GM12878 (cell line): ENCODE results near the gene MTHFR. TPM values are rescaled to one million over a fixed set of nuclear protein-coding genes. Genes with fewer than 3 reads are reported as not detected.

ENCODE experiments used
- CBFB ChIP-seq: IDR thresholded peaks from 2 replicates; pipeline ENCODE4 v1.6.1; 2016; ENCODE audit warnings: antibody characterized with exemption, low read depth
- CBX5 ChIP-seq: sonication (generic); IDR thresholded peaks from 2 replicates; pipeline ENCODE4 v1.6.1; 2016; ENCODE audit warnings: low read depth, moderate library complexity, mild to moderate bottlenecking, inconsistent platforms
- CREM ChIP-seq: IDR thresholded peaks from 2 replicates; pipeline ENCODE4 v1.6.1; 2014; ENCODE audit warnings: antibody characterized with exemption, low read depth
- EZH2 ChIP-seq: IDR thresholded peaks from 2 replicates; pipeline ENCODE4 v1.6.1; 2012; ENCODE audit warnings: low read depth, mild to moderate bottlenecking, control low read depth, inconsistent platforms, low read length, borderline replicate concordance; ENCODE audit not compliant: control insufficient read depth
- FOXK2 ChIP-seq: fragments of 450-650 bp; IDR thresholded peaks from 2 replicates; pipeline ENCODE4 v1.6.1; 2017; ENCODE audit warnings: mild to moderate bottlenecking, moderate library complexity
- LARP7 ChIP-seq: fragments of 450-650 bp; IDR thresholded peaks from 2 replicates; pipeline ENCODE4 v1.6.1; 2017; ENCODE audit warnings: mild to moderate bottlenecking
- NRF1 ChIP-seq: conservative IDR thresholded peaks from 2 replicates; pipeline ENCODE4 v1.6.1; 2011; ENCODE audit warnings: mild to moderate bottlenecking, low read depth, low read length, improper control_type of control experiment
- PBX3 ChIP-seq: IDR thresholded peaks from 2 replicates; pipeline ENCODE4 v1.6.1; 2011; ENCODE audit warnings: mild to moderate bottlenecking, low read depth, low read length, moderate library complexity; ENCODE audit not compliant: insufficient replicate concordance
- RUNX3 ChIP-seq: IDR thresholded peaks from 2 replicates; pipeline ENCODE4 v1.6.1; 2012; ENCODE audit warnings: low read length, inconsistent platforms
- SIX5 ChIP-seq: IDR thresholded peaks from 2 replicates; pipeline ENCODE4 v1.6.1; 2011; ENCODE audit warnings: mild to moderate bottlenecking, low read depth, low read length, moderate library complexity; ENCODE audit not compliant: severe bottlenecking
- TBL1XR1 ChIP-seq: IDR thresholded peaks from 2 replicates; pipeline ENCODE4 v1.6.1; 2012; ENCODE audit warnings: low read depth, low read length, improper control_type of control experiment
- WRNIP1 ChIP-seq: IDR thresholded peaks from 2 replicates; pipeline ENCODE4 v1.6.1; 2011; ENCODE audit warnings: low read depth, low read length, improper control_type of control experiment, borderline replicate concordance
- ZBTB11 ChIP-seq: fragments of 450-650 bp; formaldehyde crosslinking; IDR thresholded peaks from 2 replicates; pipeline ENCODE4 v1.5.0; 2022; ENCODE audit warnings: mild to moderate bottlenecking, missing genetic modification characterization
- polyA plus RNA-seq, 11 experiments: library from polyadenylated mRNA; depleted of rRNA in 4 of 11; unstranded in 6 of 11; stranded (reverse) in 5 of 11; fragments of >200 nt; fragmentation: Nextera tagmentation in 4 of 11; fragmentation: Illumina TruSeq in 1 of 11; extraction: Ambion mirVana in 4 of 11; extraction: Trizol in 1 of 11; gene quantifications; 1 replicate in 1 of 11; 2 replicates in 10 of 11; pipeline versions ENCODE4 v1.2.1 to v1.2.3, GENCODE V29; 2011 to 2016; ENCODE audit warnings: inconsistent platforms in 2 of 11, missing spikeins in 2 of 11, low read depth in 1 of 11
- total RNA-seq, 4 experiments: library from RNA; depleted of rRNA in 3 of 4; stranded (reverse); fragments of >200 nt in 3 of 4; fragmentation: Illumina TruSeq in 1 of 4; extraction: Trizol in 1 of 4; gene quantifications; 2 replicates each; pipeline versions ENCODE4 v1.2.1 to v1.2.3, GENCODE V29; 2013 to 2021
- TF ChIP-seq, protein P1 (sequence below): fragments of 450-650 bp; IDR thresholded peaks from 2 replicates; pipeline ENCODE4 v1.6.1; 2014; ENCODE audit warnings: mild to moderate bottlenecking
- TF ChIP-seq, protein P2 (sequence below): fragments of 450-650 bp; IDR thresholded peaks from 2 replicates; pipeline ENCODE4 v1.6.1; 2018; ENCODE audit warnings: mild to moderate bottlenecking, low read depth, moderate library complexity; ENCODE audit not compliant: partially characterized antibody
- TF ChIP-seq, protein P3 (sequence below): IDR thresholded peaks from 2 replicates; pipeline ENCODE4 v1.6.1; 2012; ENCODE audit warnings: low read length, inconsistent platforms
- TF ChIP-seq, protein P4 (sequence below): fragments of 150-350 bp; IDR thresholded peaks from 2 replicates; pipeline ENCODE4 v1.6.1; 2014; ENCODE audit warnings: mild to moderate bottlenecking, low read depth, low read length

MTHFR gene
- total and polyA plus RNA-seq, 10 of the 15 experiments (the other 5 are each of a cell fraction or from before 2014, with no cell fraction given): 1.0 to 16.8 (median 9.4) TPM

DNA sequence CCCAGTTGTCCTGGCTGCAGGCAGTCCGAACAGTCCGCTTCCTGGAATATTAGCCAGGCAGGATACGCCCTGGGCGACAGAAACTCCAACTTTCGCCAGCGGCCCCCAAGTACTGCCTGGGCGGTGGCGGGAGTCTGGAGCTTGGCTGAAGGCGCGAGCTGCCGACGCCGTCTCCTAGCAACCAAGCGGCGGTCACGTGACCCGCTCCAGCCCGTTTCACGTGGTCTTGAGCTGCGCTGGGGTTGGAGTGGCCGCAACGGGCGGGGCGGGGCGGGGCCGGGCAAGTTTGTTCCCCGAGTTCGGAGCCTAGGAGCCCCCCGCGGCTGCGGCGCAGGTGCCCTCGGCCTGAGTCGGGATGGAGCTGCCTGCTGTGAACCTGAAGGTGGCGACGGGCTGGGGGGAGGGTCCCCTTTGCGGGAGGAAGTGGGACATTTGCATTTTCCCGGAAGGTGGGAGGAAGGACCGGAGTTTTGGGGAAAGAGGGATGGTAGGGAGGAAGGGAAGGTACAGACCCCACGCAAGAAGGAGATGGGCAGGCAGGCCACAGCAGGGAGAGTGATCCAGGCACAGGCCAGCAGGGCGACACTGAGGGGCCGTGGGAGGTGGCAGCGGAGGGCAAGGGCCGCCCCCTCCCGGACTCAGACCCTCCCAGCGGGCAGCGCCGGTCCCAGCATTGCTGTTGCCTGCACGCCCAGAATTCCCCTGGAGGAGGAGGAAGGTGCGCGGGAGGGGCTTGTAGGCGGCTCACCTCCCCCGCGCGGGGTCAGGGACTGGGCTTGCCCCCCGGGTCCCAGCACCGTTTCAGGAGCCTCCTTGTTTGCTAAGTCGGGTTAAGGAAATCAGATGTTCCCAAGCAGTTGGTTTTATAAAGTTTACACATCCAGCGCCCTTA is 69.7 kb downstream of the MTHFR start, which contains the start of gene AGTRAP (continued):
- TF ChIP-seq PBX3 (no peak), WRNIP1 (no peak), ZBTB11 (peak; percentile 67), EZH2 (no peak), LARP7 (no peak), CBFB (no peak), SIX5 (peak; percentile 20), NRF1 (no peak), CBX5 (no peak), FOXK2 (no peak), RUNX3 (no peak), CREM (no peak), TBL1XR1 (peak; percentile 60; the same call in 1 of the 2 replicates)
- TF ChIP-seq, protein P1, sequence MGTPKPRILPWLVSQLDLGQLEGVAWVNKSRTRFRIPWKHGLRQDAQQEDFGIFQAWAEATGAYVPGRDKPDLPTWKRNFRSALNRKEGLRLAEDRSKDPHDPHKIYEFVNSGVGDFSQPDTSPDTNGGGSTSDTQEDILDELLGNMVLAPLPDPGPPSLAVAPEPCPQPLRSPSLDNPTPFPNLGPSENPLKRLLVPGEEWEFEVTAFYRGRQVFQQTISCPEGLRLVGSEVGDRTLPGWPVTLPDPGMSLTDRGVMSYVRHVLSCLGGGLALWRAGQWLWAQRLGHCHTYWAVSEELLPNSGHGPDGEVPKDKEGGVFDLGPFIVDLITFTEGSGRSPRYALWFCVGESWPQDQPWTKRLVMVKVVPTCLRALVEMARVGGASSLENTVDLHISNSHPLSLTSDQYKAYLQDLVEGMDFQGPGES: 0 out of 2 replicates have a peak, but pooled peaks have one; percentile 30
- TF ChIP-seq, protein P2, sequence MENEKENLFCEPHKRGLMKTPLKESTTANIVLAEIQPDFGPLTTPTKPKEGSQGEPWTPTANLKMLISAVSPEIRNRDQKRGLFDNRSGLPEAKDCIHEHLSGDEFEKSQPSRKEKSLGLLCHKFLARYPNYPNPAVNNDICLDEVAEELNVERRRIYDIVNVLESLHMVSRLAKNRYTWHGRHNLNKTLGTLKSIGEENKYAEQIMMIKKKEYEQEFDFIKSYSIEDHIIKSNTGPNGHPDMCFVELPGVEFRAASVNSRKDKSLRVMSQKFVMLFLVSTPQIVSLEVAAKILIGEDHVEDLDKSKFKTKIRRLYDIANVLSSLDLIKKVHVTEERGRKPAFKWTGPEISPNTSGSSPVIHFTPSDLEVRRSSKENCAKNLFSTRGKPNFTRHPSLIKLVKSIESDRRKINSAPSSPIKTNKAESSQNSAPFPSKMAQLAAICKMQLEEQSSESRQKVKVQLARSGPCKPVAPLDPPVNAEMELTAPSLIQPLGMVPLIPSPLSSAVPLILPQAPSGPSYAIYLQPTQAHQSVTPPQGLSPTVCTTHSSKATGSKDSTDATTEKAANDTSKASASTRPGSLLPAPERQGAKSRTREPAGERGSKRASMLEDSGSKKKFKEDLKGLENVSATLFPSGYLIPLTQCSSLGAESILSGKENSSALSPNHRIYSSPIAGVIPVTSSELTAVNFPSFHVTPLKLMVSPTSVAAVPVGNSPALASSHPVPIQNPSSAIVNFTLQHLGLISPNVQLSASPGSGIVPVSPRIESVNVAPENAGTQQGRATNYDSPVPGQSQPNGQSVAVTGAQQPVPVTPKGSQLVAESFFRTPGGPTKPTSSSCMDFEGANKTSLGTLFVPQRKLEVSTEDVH: no peak
- TF ChIP-seq, protein P3, sequence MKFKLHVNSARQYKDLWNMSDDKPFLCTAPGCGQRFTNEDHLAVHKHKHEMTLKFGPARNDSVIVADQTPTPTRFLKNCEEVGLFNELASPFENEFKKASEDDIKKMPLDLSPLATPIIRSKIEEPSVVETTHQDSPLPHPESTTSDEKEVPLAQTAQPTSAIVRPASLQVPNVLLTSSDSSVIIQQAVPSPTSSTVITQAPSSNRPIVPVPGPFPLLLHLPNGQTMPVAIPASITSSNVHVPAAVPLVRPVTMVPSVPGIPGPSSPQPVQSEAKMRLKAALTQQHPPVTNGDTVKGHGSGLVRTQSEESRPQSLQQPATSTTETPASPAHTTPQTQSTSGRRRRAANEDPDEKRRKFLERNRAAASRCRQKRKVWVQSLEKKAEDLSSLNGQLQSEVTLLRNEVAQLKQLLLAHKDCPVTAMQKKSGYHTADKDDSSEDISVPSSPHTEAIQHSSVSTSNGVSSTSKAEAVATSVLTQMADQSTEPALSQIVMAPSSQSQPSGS: no peak
- TF ChIP-seq, protein P4, sequence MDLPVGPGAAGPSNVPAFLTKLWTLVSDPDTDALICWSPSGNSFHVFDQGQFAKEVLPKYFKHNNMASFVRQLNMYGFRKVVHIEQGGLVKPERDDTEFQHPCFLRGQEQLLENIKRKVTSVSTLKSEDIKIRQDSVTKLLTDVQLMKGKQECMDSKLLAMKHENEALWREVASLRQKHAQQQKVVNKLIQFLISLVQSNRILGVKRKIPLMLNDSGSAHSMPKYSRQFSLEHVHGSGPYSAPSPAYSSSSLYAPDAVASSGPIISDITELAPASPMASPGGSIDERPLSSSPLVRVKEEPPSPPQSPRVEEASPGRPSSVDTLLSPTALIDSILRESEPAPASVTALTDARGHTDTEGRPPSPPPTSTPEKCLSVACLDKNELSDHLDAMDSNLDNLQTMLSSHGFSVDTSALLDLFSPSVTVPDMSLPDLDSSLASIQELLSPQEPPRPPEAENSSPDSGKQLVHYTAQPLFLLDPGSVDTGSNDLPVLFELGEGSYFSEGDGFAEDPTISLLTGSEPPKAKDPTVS: no peak
